HEK293T (cell line): ENCODE data around the gene LGMN.

Experiments used
- CTCF ChIA-PET: fragments of 350-600 bp; formaldehyde crosslinking; extraction: SDS; loops from one replicate; lab custom pipeline; 2021; ENCODE audit warnings: antibody characterized with exemption, inconsistent platforms; lab: Yijun Ruan, JAX
- POLR2A ChIA-PET: fragments of 350-600 bp; formaldehyde crosslinking; extraction: SDS; loops from one replicate; lab custom pipeline; 2020; ENCODE audit warnings: antibody characterized with exemption, inconsistent platforms; lab: Yijun Ruan, JAX
- DNase-seq: peaks from one replicate; pipeline ENCODE4 v3.0.0; 2012; ENCODE audit warnings: mixed read lengths; ENCODE audit errors: extremely low spot score
- ARNT ChIP-seq: fragments of 450-650 bp; IDR thresholded peaks from 2 replicates; pipeline ENCODE4 v1.6.1; 2017; ENCODE audit warnings: mild to moderate bottlenecking
- BHLHE40 ChIP-seq: fragments of 450-650 bp; IDR thresholded peaks from 2 replicates; pipeline ENCODE4 v1.6.1; 2016; ENCODE audit warnings: mild to moderate bottlenecking, moderate library complexity, borderline replicate concordance
- CTBP1 ChIP-seq: fragments of 450-650 bp; IDR thresholded peaks from 2 replicates; pipeline ENCODE4 v1.6.1; 2016; ENCODE audit warnings: borderline replicate concordance
- ELF4 ChIP-seq: fragments of 450-650 bp; IDR thresholded peaks from 2 replicates; pipeline ENCODE4 v1.6.1; 2017; ENCODE audit warnings: antibody characterized with exemption
- FOXA1 ChIP-seq: fragments of 450-650 bp; IDR thresholded peaks from 2 replicates; pipeline ENCODE4 v1.6.1; 2016; ENCODE audit warnings: mild to moderate bottlenecking
- FOXK2 ChIP-seq: fragments of 450-650 bp; IDR thresholded peaks from 2 replicates; pipeline ENCODE4 v1.6.1; 2016; ENCODE audit warnings: mild to moderate bottlenecking
- FOXM1 ChIP-seq: fragments of 450-650 bp; IDR thresholded peaks from 2 replicates; pipeline ENCODE4 v1.6.1; 2017; ENCODE audit warnings: mild to moderate bottlenecking, borderline replicate concordance
- HDGF ChIP-seq: fragments of 450-650 bp; IDR thresholded peaks from 2 replicates; pipeline ENCODE4 v1.6.1; 2017; ENCODE audit warnings: antibody characterized with exemption, borderline replicate concordance
- L3MBTL2 ChIP-seq: fragments of 450-650 bp; conservative IDR thresholded peaks from 2 replicates; pipeline ENCODE4 v1.6.1; 2016; ENCODE audit warnings: mild to moderate bottlenecking
- LEF1 ChIP-seq: fragments of 450-650 bp; IDR thresholded peaks from 2 replicates; pipeline ENCODE4 v1.6.1; 2017; ENCODE audit warnings: mild to moderate bottlenecking, borderline replicate concordance
- NFRKB ChIP-seq: fragments of 450-650 bp; IDR thresholded peaks from 2 replicates; pipeline ENCODE4 v1.6.1; 2016; ENCODE audit warnings: mild to moderate bottlenecking, moderate library complexity
- PKNOX1 ChIP-seq: fragments of 450-650 bp; IDR thresholded peaks from 2 replicates; pipeline ENCODE4 v1.6.1; 2016
- SP1 ChIP-seq: fragments of 450-650 bp; IDR thresholded peaks from 2 replicates; pipeline ENCODE4 v1.6.1; 2017
- SUZ12 ChIP-seq: fragments of 450-650 bp; IDR thresholded peaks from 2 replicates; pipeline ENCODE4 v1.6.1; 2016; ENCODE audit warnings: mild to moderate bottlenecking
- TARDBP ChIP-seq: fragments of 450-650 bp; IDR thresholded peaks from 2 replicates; pipeline ENCODE4 v1.6.1; 2016
- ZNF384 ChIP-seq: fragments of 450-650 bp; IDR thresholded peaks from 2 replicates; pipeline ENCODE4 v1.6.1; 2016

Gene LGMN

DNA sequence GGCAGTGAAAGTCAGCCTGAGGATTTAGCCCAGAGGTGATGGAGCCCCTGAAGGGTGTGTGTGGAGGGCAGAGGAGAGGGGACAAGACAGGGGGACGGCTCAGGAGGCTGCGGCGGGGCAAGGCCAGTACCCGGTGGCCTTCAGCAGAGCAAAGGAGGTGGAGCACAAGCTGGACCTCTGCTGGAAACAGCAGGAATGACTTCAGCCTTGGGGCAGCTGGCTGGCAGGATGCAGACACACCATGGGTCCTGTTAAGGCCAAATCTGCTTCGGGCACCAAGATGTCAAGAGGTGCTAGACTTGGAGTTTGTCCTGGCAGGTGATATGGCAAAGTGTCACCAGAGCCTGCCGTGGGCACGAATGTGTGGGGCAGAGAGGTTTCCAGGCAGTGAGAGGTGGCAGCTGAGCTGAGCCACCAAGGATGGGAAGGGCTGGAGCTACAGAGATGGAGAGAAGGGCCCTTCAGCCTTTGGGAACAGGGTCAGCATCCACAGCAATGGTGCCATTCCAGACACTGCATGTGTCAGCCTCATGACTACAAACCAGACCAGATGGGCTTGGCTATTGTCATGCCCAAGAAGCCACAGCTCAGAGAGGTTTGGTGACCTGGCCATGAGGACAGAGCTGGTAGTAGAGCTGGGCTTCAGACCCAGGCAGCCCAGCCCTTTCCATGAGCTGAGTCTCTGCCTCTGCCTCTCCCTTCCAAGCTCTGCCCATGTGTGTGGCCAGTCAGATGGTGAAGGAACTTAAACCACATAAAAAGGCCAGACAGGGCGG is 91.9 kb downstream of the LGMN start:
- ChIA-PET CTCF (interaction anchor here (0.6 kb wide), 1 partner anchor 35 kb away, joined by 4 read pairs; no protein-coding TSS in a partner anchor), POLR2A (no interaction called here)
- no peak for TF ChIP-seq ARNT
- no peak for DNase-seq

DNA sequence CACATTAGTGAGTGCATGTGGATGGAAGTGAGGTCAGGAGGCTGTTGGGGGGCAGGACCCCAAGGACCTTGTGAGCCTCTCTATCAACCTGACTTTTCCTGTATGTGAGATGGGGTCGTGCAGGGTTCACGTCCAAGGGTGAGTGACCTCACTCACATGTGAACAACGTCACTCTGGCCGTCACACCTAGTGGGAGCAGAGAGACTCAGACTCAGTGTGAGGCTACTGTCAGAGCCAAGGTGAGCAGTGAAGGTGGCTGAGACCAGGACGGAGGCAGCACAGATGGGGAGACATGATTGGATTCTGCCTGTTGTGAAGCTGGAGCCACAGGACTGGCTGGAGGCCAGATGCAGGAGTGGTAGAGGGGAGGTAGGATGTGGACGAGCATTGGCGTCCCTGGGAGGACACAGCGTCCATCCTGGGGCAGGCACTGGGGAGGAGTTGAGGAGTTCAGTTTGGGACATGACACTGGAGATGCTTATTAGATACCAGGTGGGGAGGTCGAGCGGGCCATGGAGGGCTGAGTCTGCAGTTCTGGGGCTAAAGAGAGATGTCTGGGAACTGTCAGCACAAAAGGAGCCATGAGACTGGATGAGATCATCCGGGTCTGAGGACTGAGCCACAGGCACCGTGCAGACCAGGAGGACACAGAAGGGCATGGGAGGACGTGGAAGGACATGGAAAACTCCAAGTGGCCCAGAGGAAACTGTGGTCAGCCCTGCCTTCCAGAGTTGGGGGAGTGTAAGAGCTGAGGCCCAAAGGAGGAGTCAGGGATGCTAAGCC is 92.8 kb downstream of the LGMN start:
- no peak for TF ChIP-seq NFRKB
- no peak for TF ChIP-seq BHLHE40
- TF ChIP-seq PKNOX1 = no peak
- TF ChIP-seq FOXK2 = no peak
- TF ChIP-seq CTBP1 = no peak
- TF ChIP-seq FOXM1 = no peak
- no peak for TF ChIP-seq HDGF
- TF ChIP-seq ELF4 = no peak
- TF ChIP-seq LEF1 = no peak
- no peak for TF ChIP-seq ZNF384
- no peak for TF ChIP-seq FOXA1
- TF ChIP-seq ARNT = no peak
- TF ChIP-seq SUZ12 = no peak
- TF ChIP-seq TARDBP = no peak
- no peak for TF ChIP-seq L3MBTL2
- TF ChIP-seq SP1 = no peak
- ChIA-PET CTCF (no interaction called here), POLR2A (no interaction called here)
- no peak for DNase-seq

DNA sequence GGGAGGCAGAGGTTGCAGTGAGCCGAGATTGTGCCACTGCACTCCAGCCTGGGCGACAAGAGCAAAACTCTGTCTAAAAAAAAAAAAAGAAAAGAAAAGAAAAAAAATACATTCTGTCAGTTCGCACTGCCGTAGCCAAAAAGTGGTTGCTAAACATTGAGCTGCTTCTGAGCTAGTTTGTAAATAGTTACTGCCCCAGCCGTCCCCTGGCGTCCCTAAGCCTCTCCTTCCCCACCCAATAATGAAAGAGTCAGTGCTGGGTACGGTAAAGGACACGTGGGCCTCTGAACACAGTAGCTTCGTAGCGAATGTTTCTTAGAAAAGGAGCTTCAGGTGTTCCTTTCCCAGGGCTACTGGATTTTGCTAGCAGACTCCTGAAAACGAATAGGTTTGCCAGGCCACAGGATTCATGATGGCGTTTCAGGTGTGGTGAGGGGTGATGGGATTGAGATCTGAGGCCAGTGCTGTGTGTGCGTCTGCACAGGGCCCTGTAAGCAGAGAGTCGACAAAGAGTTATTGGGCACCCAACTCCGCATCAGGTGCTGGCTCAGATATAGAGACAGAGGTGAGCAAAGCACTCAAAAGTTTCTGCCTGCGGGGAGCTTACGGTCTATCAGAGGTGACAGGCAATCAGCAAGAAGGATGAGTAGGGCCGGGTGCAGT is 94.1 kb downstream of the LGMN start:
- DNase-seq = no peak
- POLR2A ChIA-PET = no interaction called here
- CTCF ChIA-PET = no interaction called here
- no peak for TF ChIP-seq ELF4
- no peak for TF ChIP-seq PKNOX1
- TF ChIP-seq ARNT = no peak
- no peak for TF ChIP-seq TARDBP
- no peak for TF ChIP-seq FOXK2
- TF ChIP-seq ZNF384 = no peak
- no peak for TF ChIP-seq SP1
- no peak for TF ChIP-seq SUZ12
- no peak for TF ChIP-seq LEF1
